Esophagus mucosa (tissue), 1 donor: ENCODE results near the gene L3MBTL1. TPM values are rescaled to one million over a fixed set of nuclear protein-coding genes. Genes with fewer than 3 reads are reported as not detected.
"Not testable (repeated sequence)": the region's sequence is repeated elsewhere in the genome, so short reads cannot be mapped to it uniquely, and the experiment has no call there.

ENCODE experiments used
- ATAC-seq: fragments of 200-7000 bp; cut with Tn5 transposase; one replicate; pipeline ENCODE4 v1.9.1; 2020
- total RNA-seq: library from RNA; stranded (reverse); gene quantifications from one replicate; pipeline ENCODE4 v1.2.4, GENCODE V29; 2023
- donor health status: DM: yes; HTN: yes; CAD: no.

The L3MBTL1 gene
- total RNA-seq, 1 donor from 2014 or later, result 4.9 TPM

- ATAC-seq, result no peak
Measured at GRCh38 chr20:43560974-43561373, 53.5 kb downstream of the L3MBTL1 start.

- no peak for ATAC-seq
Measured at GRCh38 chr20:43563429-43563828, 55.9 kb downstream of the L3MBTL1 start.

GRCh38 chr20:43563991-43564390, 56.5 kb downstream of the L3MBTL1 start:
- no peak for ATAC-seq

GRCh38 chr20:43564455-43564854, 57.0 kb downstream of the L3MBTL1 start:
- ATAC-seq, result no peak

- ATAC-seq, result no peak
Measured at GRCh38 chr20:43564993-43565757, 57.7 kb downstream of the L3MBTL1 start.

GRCh38 chr20:43565758-43566104, 58.2 kb downstream of the L3MBTL1 start:
- no peak for ATAC-seq

GRCh38 chr20:43567477-43567876, 60.0 kb downstream of the L3MBTL1 start:
- ATAC-seq, result no peak

GRCh38 chr20:43568706-43569105, 61.2 kb downstream of the L3MBTL1 start:
- no peak for ATAC-seq

GRCh38 chr20:43569282-43569681, 61.8 kb downstream of the L3MBTL1 start:
- ATAC-seq, result no peak

- no peak for ATAC-seq
Measured at GRCh38 chr20:43570496-43570895, 63.0 kb downstream of the L3MBTL1 start.

- ATAC-seq, result no peak
Measured at GRCh38 chr20:43571310-43571709, 63.8 kb downstream of the L3MBTL1 start.

- ATAC-seq, result no peak
Measured at GRCh38 chr20:43571771-43572170, 64.3 kb downstream of the L3MBTL1 start.

GRCh38 chr20:43572891-43573290, 65.4 kb downstream of the L3MBTL1 start:
- no peak for ATAC-seq

- no peak for ATAC-seq
Measured at GRCh38 chr20:43576108-43576507, 68.6 kb downstream of the L3MBTL1 start.

GRCh38 chr20:43579861-43580793, 72.6 kb downstream of the L3MBTL1 start:
- no peak for ATAC-seq

- ATAC-seq, result no peak
Measured at GRCh38 chr20:43583133-43583864, 75.8 kb downstream of the L3MBTL1 start.

GRCh38 chr20:43583982-43584432, 76.5 kb downstream of the L3MBTL1 start:
- peak; percentile 20 for ATAC-seq

GRCh38 chr20:43584448-43585136, 77.1 kb downstream of the L3MBTL1 start:
- ATAC-seq, result no peak

- ATAC-seq, result no peak
Measured at GRCh38 chr20:43586641-43587040, 79.1 kb downstream of the L3MBTL1 start.

GRCh38 chr20:43588526-43588925, 81.0 kb downstream of the L3MBTL1 start:
- not testable (repeated sequence) for ATAC-seq

GRCh38 chr20:43590036-43590391, 82.5 kb downstream of the L3MBTL1 start:
- no peak for ATAC-seq
